Smooth muscle cell (in vitro differentiated cells): ENCODE measurements around the gene AMZ1. TPM values are rescaled to one million over a fixed set of nuclear protein-coding genes. Genes with fewer than 3 reads are reported as not detected.

ENCODE experiments used
- DNase-seq: peaks from one replicate; lab custom pipeline; 2025; ENCODE audit not compliant: unreplicated experiment; lab: John Stamatoyannopoulos, UW
- H2AFZ ChIP-seq: fragments of 200-600 bp; sonication (generic); 2 replicates; pipeline ENCODE4 v1.6.0; 2016; ENCODE audit warnings: antibody characterized with exemption, low read depth, mild to moderate bottlenecking
- H3F3A ChIP-seq: fragments of 200-600 bp; sonication (generic); 2 replicates; pipeline ENCODE4 v1.6.0; 2017; ENCODE audit warnings: antibody characterized with exemption, low read depth
- H3K27ac ChIP-seq: fragments of 200-600 bp; sonication (generic); 2 replicates; pipeline ENCODE4 v1.5.1; 2016; ENCODE audit warnings: low read depth, mild to moderate bottlenecking
- H3K27me3 ChIP-seq: fragments of 200-600 bp; sonication (generic); 2 replicates; pipeline ENCODE4 v1.6.1; 2016; ENCODE audit warnings: low read depth, mild to moderate bottlenecking
- H3K36me3 ChIP-seq: fragments of 200-600 bp; sonication (generic); 2 replicates; pipeline ENCODE4 v1.5.1; 2016; ENCODE audit warnings: low read depth
- H3K4me1 ChIP-seq: fragments of 200-600 bp; sonication (generic); 2 replicates; pipeline ENCODE4 v1.5.1; 2016; ENCODE audit warnings: low read depth
- H3K4me2 ChIP-seq: fragments of 200-600 bp; sonication (generic); 2 replicates; pipeline ENCODE4 v1.6.0; 2016; ENCODE audit warnings: mild to moderate bottlenecking
- H3K4me3 ChIP-seq: fragments of 200-600 bp; sonication (generic); 2 replicates; pipeline ENCODE4 v1.5.1; 2016; ENCODE audit warnings: mild to moderate bottlenecking
- H3K79me2 ChIP-seq: fragments of 200-600 bp; sonication (generic); 2 replicates; pipeline ENCODE4 v1.6.0; 2016; ENCODE audit warnings: low read depth, mild to moderate bottlenecking
- H3K9ac ChIP-seq: fragments of 200-600 bp; sonication (generic); 2 replicates; pipeline ENCODE4 v1.6.0; 2016; ENCODE audit warnings: low read depth
- H3K9me3 ChIP-seq: fragments of 200-600 bp; sonication (generic); replicated peaks from 2 replicates; pipeline ENCODE4 v1.5.1; 2016; ENCODE audit warnings: low read depth
- H4K20me1 ChIP-seq: fragments of 200-600 bp; sonication (generic); 2 replicates; pipeline ENCODE4 v1.6.0; 2016; ENCODE audit warnings: low read depth
- WGBS: methylation state at CpG from one replicate; pipeline ENCODE4 v1.1.7; 2016; ENCODE audit warnings: low lambda C conversion rate; 5-methylcytosine and 5-hydroxymethylcytosine counted together
- polyA plus RNA-seq: library from polyadenylated mRNA; unstranded; fragments of >200 nt; fragmentation: Nextera tagmentation; extraction: Ambion mirVana; gene quantifications from 2 replicates; pipeline ENCODE4 v1.2.1, GENCODE V29; 2016
- total RNA-seq: library from RNA; depleted of rRNA; stranded (reverse); fragments of >200 nt; gene quantifications from 2 replicates; pipeline ENCODE4 v1.2.3, GENCODE V29; 2014
- TF ChIP-seq, protein P1 (sequence below): fragments of 200-600 bp; sonication (generic); IDR thresholded peaks from 2 replicates; pipeline ENCODE4 v1.5.1; 2017; ENCODE audit warnings: borderline replicate concordance, mild to moderate bottlenecking, antibody characterized with exemption; ENCODE audit not compliant: insufficient read depth, poor library complexity, severe bottlenecking

The AMZ1 gene
- total and polyA plus RNA-seq, 2 experiments from 2014 or later, result 0.63 to 1.1 TPM

DNA sequence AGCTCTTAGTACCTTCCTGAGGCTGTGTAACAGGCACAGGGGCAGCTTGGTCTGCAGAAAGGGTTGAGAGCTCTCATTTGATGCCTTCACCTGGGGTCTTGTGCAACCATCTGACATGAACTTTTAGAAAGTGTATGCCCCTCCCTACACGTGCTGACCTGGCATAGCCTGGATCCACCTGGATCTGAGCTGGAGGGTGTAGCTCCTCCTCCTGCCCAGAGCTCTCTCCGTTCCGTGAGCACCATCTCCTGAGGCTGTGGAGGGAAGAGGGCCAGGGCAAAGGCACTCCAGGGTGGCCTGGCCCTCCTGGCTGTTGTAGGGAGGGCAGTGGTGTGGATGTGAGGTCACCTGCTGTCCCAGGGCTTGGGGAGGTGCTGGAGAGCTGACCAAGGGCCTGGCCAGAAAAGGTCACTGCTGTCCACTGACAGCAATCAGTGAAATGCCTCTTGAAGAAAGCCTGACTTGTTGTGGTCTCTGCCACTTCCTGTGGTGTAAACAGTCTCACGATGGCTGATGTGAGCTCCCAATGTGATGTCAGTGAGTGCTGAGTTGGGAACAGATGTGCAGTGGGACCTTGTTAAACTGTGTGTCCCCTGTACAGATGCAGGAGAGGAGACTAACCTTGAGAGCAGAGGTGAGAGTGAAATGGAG lies 23.0 kb downstream of the AMZ1 start:
- peaks cover 11% of the 10 kb centered on the region for H3K4me1 ChIP-seq
- TF ChIP-seq, protein P1, sequence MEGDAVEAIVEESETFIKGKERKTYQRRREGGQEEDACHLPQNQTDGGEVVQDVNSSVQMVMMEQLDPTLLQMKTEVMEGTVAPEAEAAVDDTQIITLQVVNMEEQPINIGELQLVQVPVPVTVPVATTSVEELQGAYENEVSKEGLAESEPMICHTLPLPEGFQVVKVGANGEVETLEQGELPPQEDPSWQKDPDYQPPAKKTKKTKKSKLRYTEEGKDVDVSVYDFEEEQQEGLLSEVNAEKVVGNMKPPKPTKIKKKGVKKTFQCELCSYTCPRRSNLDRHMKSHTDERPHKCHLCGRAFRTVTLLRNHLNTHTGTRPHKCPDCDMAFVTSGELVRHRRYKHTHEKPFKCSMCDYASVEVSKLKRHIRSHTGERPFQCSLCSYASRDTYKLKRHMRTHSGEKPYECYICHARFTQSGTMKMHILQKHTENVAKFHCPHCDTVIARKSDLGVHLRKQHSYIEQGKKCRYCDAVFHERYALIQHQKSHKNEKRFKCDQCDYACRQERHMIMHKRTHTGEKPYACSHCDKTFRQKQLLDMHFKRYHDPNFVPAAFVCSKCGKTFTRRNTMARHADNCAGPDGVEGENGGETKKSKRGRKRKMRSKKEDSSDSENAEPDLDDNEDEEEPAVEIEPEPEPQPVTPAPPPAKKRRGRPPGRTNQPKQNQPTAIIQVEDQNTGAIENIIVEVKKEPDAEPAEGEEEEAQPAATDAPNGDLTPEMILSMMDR, result no peak
- H3K27me3 ChIP-seq, result no peaks in the 10 kb centered on the region
- H4K20me1 ChIP-seq, result no peaks in the 10 kb centered on the region
- no peaks in the 10 kb centered on the region for H3K9me3 ChIP-seq
- no peak overlapping the region for H3K4me3 ChIP-seq
- no peak overlapping the region for H3K27ac ChIP-seq
- H3K4me2 ChIP-seq, result no peak overlapping the region
- no peaks in the 10 kb centered on the region for H3K36me3 ChIP-seq
- DNase-seq, result no peak
- no peaks in the 10 kb centered on the region for H3F3A ChIP-seq
- H3K9ac ChIP-seq, result no peak overlapping the region
- 70% methylated on average over 4 of the region's 4 CpGs for WGBS
- H2AFZ ChIP-seq, result no peak overlapping the region
- H3K79me2 ChIP-seq, result no peaks in the 10 kb centered on the region

DNA sequence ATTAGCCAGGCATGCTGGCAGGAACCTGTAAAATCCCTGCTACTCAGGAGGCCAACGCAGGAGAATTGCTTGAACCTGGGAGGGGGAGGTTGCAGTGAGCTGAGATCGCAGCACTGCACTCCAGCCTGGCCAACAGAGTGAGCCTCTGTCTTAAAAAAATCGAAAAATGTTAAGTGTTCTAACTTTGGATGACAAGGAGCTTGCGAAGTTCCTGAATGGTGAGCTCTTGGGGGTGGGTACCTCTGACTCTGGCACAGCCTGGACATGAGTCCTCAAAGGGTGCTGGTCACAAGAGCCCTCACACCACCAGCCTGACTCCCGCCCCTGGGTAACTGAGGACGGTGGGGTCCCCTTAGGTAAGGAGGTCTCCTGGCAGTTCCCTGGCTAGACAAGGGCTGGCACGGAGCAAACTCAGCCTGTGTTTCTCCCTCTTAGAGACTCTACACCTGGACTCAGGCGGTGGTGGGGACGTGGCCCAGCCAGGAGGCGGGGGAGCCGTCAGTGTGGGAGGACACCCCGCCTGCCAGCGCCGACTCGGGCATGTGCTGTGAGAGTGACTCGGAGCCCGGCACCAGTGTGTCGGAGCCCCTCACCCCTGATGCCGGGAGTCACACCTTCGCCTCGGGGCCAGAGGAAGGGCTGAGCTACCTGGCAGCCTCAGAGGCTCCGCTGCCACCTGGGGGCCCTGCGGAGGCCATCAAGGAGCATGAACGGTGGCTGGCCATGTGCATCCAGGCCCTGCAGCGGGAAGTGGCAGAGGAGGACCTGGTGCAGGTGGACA lies 24.1 kb downstream of the AMZ1 start:
- Histone ChIP-seq H3K27me3 (no peaks in the 10 kb centered on the region), H3K9ac (no peak overlapping the region), H4K20me1 (peaks cover 5% of the 10 kb centered on the region), H2AFZ (no peak overlapping the region), H3K4me2 (no peak overlapping the region), H3K27ac (no peak overlapping the region), H3K4me3 (no peak overlapping the region), H3K79me2 (no peaks in the 10 kb centered on the region), H3K4me1 (peaks cover 3% of the 10 kb centered on the region), H3K9me3 (no peaks in the 10 kb centered on the region), H3K36me3 (no peaks in the 10 kb centered on the region), H3F3A (no peaks in the 10 kb centered on the region)
- TF ChIP-seq, protein P1, result no peak
- WGBS, result 97% methylated on average over 25 of the region's 25 CpGs
- DNase-seq, result no peak

- TF ChIP-seq, protein P1, result no peak
- Histone ChIP-seq H3K4me3 (no peak overlapping the region), H3K27ac (no peak overlapping the region), H3F3A (no peaks in the 10 kb centered on the region), H3K9me3 (no peaks in the 10 kb centered on the region), H3K36me3 (no peaks in the 10 kb centered on the region), H3K4me1 (no peaks in the 10 kb centered on the region), H3K9ac (no peak overlapping the region), H3K79me2 (no peaks in the 10 kb centered on the region), H4K20me1 (peaks cover 6% of the 10 kb centered on the region), H3K27me3 (no peaks in the 10 kb centered on the region), H3K4me2 (no peak overlapping the region), H2AFZ (no peak overlapping the region)
- WGBS, result 69% methylated on average over 13 of the region's 13 CpGs
- no peak for DNase-seq
Observed at GRCh38 chr7:2713370-2713769, 25.4 kb downstream of the AMZ1 start.
